ENCODE measurements around the gene RUSC1. TPM values are rescaled to one million over a fixed set of nuclear protein-coding genes. Genes with fewer than 3 reads are reported as not detected.

The RUSC1 gene
- total and polyA plus RNA-seq, 4 donors, result 19.7 to 102 (median 46.0) TPM

- Histone ChIP-seq H3K27ac (ENCODE audit: low read depth in 1 of 2, low read length in 2 of 2) (no peak overlapping the region), H3K4me3 (ENCODE audit: low read length in 2 of 2) (no peak overlapping the region), H3K9me3 (ENCODE audit: control insufficient read depth, low read length) (no peaks in the 10 kb centered on the region), H3K36me3 (ENCODE audit: control insufficient read depth in 1 of 2, insufficient read depth in 2 of 2, low read length in 1 of 2) (no peaks in the 10 kb centered on the region), H3K27me3 (ENCODE audit: control insufficient read depth in 1 of 2, insufficient read depth in 2 of 2, low read length in 1 of 2) (no peaks in the 10 kb centered on the region), H3K4me1 (ENCODE audit: control insufficient read depth in 1 of 2, insufficient read depth in 2 of 2, low read length in 2 of 2) (no peaks in the 10 kb centered on the region)
- 78 to 80% methylated on average over 11 of the region's 11 CpGs for WGBS, 2 donors
- DNase-seq (no peak), ATAC-seq (ENCODE audit: low FRiP score) (no peak)
- intact Hi-C loops (cut with DNase I), result loop anchor here in 1 of 2 donors (5.0 kb wide), 2 partner anchors 32 to 112 kb away; partner anchors contain the start of gene CLK2
Measured at GRCh38 chr1:155304558-155305063, 16.1 kb upstream of the RUSC1 start.

DNA sequence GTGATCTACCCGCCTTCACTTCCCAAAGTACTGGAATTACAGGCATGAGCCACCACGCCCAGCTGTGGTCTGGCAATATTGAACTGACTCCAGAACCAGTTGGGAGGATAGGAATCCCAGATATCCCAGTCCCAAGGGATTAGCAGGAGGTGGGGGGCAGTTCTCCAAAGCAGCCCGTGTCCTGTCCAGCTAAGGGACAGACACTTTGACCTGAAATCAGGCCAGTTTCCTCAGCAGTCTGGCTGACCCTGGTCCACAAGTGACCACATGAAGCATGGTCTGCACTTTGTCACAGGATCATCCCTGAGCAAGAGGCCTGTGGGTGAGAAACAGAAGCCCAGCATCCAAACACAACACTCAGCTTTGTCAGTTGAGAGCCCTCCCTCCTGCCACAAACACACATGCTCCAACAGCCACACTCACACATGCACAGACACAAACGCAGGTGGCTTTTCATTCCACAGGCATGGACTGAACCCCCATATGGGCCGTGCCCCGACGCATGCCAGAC lies 14.8 kb upstream of the RUSC1 start:
- no peak overlapping the region for H3K4me3 ChIP-seq (ENCODE audit: low read length in 2 of 2)
- H3K27ac ChIP-seq (ENCODE audit: low read depth in 1 of 2, low read length in 2 of 2), result no peak overlapping the region
- DNase-seq (no peak), ATAC-seq (ENCODE audit: low FRiP score) (no peak)
- H3K27me3 ChIP-seq (ENCODE audit: control insufficient read depth in 1 of 2, insufficient read depth in 2 of 2, low read length in 1 of 2), result no peaks in the 10 kb centered on the region
- intact Hi-C loops (cut with DNase I), result loop anchor here in 1 of 2 donors (5.0 kb wide), 2 partner anchors 34 to 114 kb away; partner anchors contain the start of gene CLK2
- H3K4me1 ChIP-seq (ENCODE audit: control insufficient read depth in 1 of 2, insufficient read depth in 2 of 2, low read length in 2 of 2), result no peaks in the 10 kb centered on the region
- WGBS, 2 donors, result 69 to 75% methylated on average over 7 of the region's 7 CpGs
- H3K9me3 ChIP-seq (ENCODE audit: control insufficient read depth, low read length), result no peaks in the 10 kb centered on the region
- no peaks in the 10 kb centered on the region for H3K36me3 ChIP-seq (ENCODE audit: control insufficient read depth in 1 of 2, insufficient read depth in 2 of 2, low read length in 1 of 2)

DNA sequence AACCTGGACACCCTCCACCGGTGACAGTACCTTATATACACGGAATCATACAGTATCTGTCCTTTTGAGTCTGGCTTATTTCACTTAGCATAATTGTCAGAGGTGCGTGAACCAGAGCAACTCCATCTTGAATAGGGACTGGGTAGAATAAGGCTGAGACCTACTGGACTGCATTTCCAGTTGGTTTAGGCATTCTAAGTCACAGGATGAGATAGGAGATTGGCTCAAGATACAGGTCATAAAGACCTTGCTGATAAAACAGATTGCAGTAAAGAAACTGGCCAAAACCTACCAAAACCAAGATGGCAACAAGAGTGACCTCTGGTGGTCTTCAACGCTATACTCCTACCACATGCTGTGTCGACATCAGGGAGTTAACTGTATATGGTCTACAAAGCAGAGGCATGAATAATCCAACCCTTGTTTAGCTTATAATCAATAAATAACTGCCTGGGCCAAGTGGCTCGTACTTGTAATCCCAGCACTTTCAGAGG lies 13.4 kb upstream of the RUSC1 start:
- no peaks in the 10 kb centered on the region for H3K9me3 ChIP-seq (ENCODE audit: control insufficient read depth, low read length)
- intact Hi-C loops (cut with DNase I), result loop anchor here in 1 of 2 donors (5.0 kb wide), 2 partner anchors 35 to 115 kb away; partner anchors contain the start of gene CLK2
- H3K27me3 ChIP-seq (ENCODE audit: control insufficient read depth in 1 of 2, insufficient read depth in 2 of 2, low read length in 1 of 2), result no peaks in the 10 kb centered on the region
- DNase-seq (no peak), ATAC-seq (ENCODE audit: low FRiP score) (no peak)
- no peak overlapping the region for H3K4me3 ChIP-seq (ENCODE audit: low read length in 2 of 2)
- no peak overlapping the region for H3K27ac ChIP-seq (ENCODE audit: low read depth in 1 of 2, low read length in 2 of 2)
- peaks cover 0 to 1% of the 10 kb centered on the region in 2 donors for H3K4me1 ChIP-seq (ENCODE audit: control insufficient read depth in 1 of 2, insufficient read depth in 2 of 2, low read length in 2 of 2)
- no peaks in the 10 kb centered on the region for H3K36me3 ChIP-seq (ENCODE audit: control insufficient read depth in 1 of 2, insufficient read depth in 2 of 2, low read length in 1 of 2)
- 43 to 46% methylated on average over 6 of the region's 6 CpGs for WGBS, 2 donors

DNA sequence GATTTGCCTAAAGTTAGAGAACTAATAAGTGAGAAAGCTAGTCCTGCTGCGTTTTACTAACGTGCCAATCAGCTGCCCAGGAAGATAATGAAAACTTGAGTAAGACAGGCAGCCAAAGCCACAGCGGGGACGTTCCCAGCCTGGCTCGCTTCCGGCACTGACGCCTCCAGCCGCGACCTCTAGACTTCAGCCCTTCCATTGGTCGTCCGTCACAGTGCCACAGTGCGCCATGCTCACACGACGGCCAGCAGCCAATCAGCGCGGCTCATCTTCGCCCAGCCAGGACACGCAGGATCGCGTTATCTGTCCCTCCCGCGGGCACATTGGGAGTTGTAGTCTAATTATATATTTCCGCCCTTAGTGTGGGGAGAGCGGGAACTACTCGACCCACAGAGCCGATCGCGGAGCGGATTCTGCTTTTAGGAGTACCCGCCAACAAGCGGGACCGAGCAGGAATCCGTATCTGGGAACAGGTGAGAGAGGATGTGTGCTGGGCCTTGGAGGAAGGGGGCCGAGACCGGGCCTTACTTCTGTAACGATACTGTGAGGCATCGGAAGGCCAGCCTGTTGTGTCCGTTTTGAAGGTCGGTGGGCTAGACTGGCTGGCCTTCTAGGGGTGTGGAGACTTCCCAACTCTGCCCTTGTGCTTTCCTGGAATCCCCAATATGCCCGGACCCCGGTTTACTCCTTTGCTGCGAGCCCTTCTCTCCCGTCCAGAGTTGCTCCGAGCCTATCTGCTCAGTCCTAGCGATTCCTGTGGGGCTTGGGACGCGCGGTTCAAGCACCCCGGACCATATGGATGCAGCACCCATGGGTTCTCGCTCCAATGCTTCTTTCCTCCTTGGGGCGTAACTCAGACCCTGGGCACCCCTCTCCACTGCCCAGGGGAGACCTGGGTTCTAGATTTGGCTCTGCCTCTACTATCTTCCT lies 11.9 kb upstream of the RUSC1 start, which contains the start of gene FDPS:
Gene FDPS (plus strand): TSS at position 374 of the 930 bp plus-strand sequence. CDS start 924 bp downstream, outside the sequence.
- H3K4me3 ChIP-seq (ENCODE audit: low read length in 2 of 2), result peak within 1 kb of the TSS; percentile 50 to 53
- 0% methylated on average over 51 of the region's 51 CpGs for WGBS, 2 donors
- peak within 1 kb of the TSS in 1 of 2 donors; percentile 71 for H3K27ac ChIP-seq (ENCODE audit: low read depth in 1 of 2, low read length in 2 of 2)
- DNase-seq (peak; percentile 99 to 100), ATAC-seq (ENCODE audit: low FRiP score) (peak; percentile 99)
- peaks cover 0 to 1% of the 10 kb centered on the region in 2 donors for H3K36me3 ChIP-seq (ENCODE audit: control insufficient read depth in 1 of 2, insufficient read depth in 2 of 2, low read length in 1 of 2)
- intact Hi-C loops (cut with DNase I), result loop anchor here in 1 of 2 donors (2.0 to 5.0 kb wide), 3 partner anchors 14 to 116 kb away; partner anchors contain the start of gene CLK2
- peaks cover 0 to 1% of the 10 kb centered on the region in 2 donors for H3K4me1 ChIP-seq (ENCODE audit: control insufficient read depth in 1 of 2, insufficient read depth in 2 of 2, low read length in 2 of 2)
- no peaks in the 10 kb centered on the region for H3K27me3 ChIP-seq (ENCODE audit: control insufficient read depth in 1 of 2, insufficient read depth in 2 of 2, low read length in 1 of 2)
- H3K9me3 ChIP-seq (ENCODE audit: control insufficient read depth, low read length), result no peaks in the 10 kb centered on the region

GRCh38 chr1:155309423-155310021 lies 11.2 kb upstream of the RUSC1 start:
- no peaks in the 10 kb centered on the region for H3K9me3 ChIP-seq (ENCODE audit: control insufficient read depth, low read length)
- no peak overlapping the region for H3K27ac ChIP-seq (ENCODE audit: low read depth in 1 of 2, low read length in 2 of 2)
- H3K4me1 ChIP-seq (ENCODE audit: control insufficient read depth in 1 of 2, insufficient read depth in 2 of 2, low read length in 2 of 2), result peaks cover 0 to 1% of the 10 kb centered on the region in 2 donors
- H3K36me3 ChIP-seq (ENCODE audit: control insufficient read depth in 1 of 2, insufficient read depth in 2 of 2, low read length in 1 of 2), result peaks cover 0 to 1% of the 10 kb centered on the region in 2 donors
- DNase-seq (peak in 1 of 2 donors; percentile 84), ATAC-seq (ENCODE audit: low FRiP score) (no peak)
- intact Hi-C loops (cut with DNase I), result loop anchor here in 1 of 2 donors (2.0 to 5.0 kb wide), 3 partner anchors 13 to 117 kb away; partner anchors contain the start of gene CLK2
- no peaks in the 10 kb centered on the region for H3K27me3 ChIP-seq (ENCODE audit: control insufficient read depth in 1 of 2, insufficient read depth in 2 of 2, low read length in 1 of 2)
- WGBS, 2 donors, result 7 to 8% methylated on average over 11 of the region's 11 CpGs
- peak overlapping the region; percentile 50 to 53 for H3K4me3 ChIP-seq (ENCODE audit: low read length in 2 of 2)

DNA sequence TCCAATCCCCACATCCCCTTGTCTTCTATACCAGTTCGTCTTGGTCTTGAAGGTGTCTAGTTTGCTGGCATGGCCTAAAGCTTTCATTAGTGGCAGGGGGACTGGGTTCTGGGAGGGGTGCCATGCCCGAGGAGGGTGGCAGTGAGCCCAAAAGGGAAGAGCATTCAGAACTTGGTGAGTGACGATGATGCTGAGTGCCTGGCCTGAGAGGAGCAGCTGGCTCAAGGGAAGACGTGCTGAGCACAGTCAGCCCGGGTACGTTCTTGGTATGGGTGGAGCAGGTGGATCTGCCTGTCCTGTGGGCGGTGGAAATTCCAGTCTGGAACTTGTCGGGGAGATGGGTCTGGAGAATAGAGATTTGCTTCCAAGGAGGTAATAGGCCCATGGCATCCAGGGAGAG lies 7.4 kb upstream of the RUSC1 start:
- no peaks in the 10 kb centered on the region for H3K9me3 ChIP-seq (ENCODE audit: control insufficient read depth, low read length)
- WGBS, 2 donors, result 67 to 79% methylated on average over 8 of the region's 8 CpGs
- no peak overlapping the region for H3K4me3 ChIP-seq (ENCODE audit: low read length in 2 of 2)
- ATAC-seq (ENCODE audit: low FRiP score) (no peak), DNase-seq (no peak)
- H3K27me3 ChIP-seq (ENCODE audit: control insufficient read depth in 1 of 2, insufficient read depth in 2 of 2, low read length in 1 of 2), result no peaks in the 10 kb centered on the region
- H3K4me1 ChIP-seq (ENCODE audit: control insufficient read depth in 1 of 2, insufficient read depth in 2 of 2, low read length in 2 of 2), result peaks cover 0 to 1% of the 10 kb centered on the region in 2 donors
- no peak overlapping the region for H3K27ac ChIP-seq (ENCODE audit: low read depth in 1 of 2, low read length in 2 of 2)
- peaks cover 0 to 1% of the 10 kb centered on the region in 2 donors for H3K36me3 ChIP-seq (ENCODE audit: control insufficient read depth in 1 of 2, insufficient read depth in 2 of 2, low read length in 1 of 2)
- intact Hi-C loops (cut with DNase I), result no loop called here

DNA sequence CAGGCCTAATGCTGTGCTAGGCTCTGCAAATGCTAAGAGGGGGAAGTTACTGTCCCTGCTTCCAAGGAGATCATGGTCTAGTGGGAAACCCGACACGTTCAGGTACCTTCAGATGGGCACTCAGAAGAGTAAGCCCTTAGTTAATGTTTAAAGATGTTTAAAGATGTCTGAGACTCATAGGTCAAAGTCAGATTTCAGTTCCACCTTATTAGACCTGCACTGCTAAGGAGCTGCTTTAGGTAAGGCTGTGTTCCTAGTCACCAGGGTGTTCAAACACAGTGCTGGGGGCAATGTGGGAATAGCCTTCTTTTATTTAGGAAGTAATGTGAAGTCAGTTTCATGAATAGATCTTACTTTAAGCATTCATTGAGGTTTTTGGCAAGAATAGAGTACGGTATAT lies 3.8 kb upstream of the RUSC1 start:
- WGBS, 2 donors, result 90 to 100% methylated on average over 3 of the region's 3 CpGs
- H3K27me3 ChIP-seq (ENCODE audit: control insufficient read depth in 1 of 2, insufficient read depth in 2 of 2, low read length in 1 of 2), result no peaks in the 10 kb centered on the region
- no peak for DNase-seq
- peaks cover 0 to 1% of the 10 kb centered on the region in 2 donors for H3K36me3 ChIP-seq (ENCODE audit: control insufficient read depth in 1 of 2, insufficient read depth in 2 of 2, low read length in 1 of 2)
- intact Hi-C loops (cut with DNase I), result no loop called here
- H3K4me3 ChIP-seq (ENCODE audit: low read length in 2 of 2), result no peak overlapping the region
- H3K9me3 ChIP-seq (ENCODE audit: control insufficient read depth, low read length), result no peaks in the 10 kb centered on the region
- H3K27ac ChIP-seq (ENCODE audit: low read depth in 1 of 2, low read length in 2 of 2), result no peak overlapping the region
- no peaks in the 10 kb centered on the region for H3K4me1 ChIP-seq (ENCODE audit: control insufficient read depth in 1 of 2, insufficient read depth in 2 of 2, low read length in 2 of 2)
- ATAC-seq (ENCODE audit: low FRiP score), result no peak

GRCh38 chr1:155318082-155318481 lies 2.6 kb upstream of the RUSC1 start:
- no peaks in the 10 kb centered on the region for H3K9me3 ChIP-seq (ENCODE audit: control insufficient read depth, low read length)
- intact Hi-C loops (cut with DNase I), result no loop called here
- no peak overlapping the region for H3K27ac ChIP-seq (ENCODE audit: low read depth in 1 of 2, low read length in 2 of 2)
- no peaks in the 10 kb centered on the region for H3K27me3 ChIP-seq (ENCODE audit: control insufficient read depth in 1 of 2, insufficient read depth in 2 of 2, low read length in 1 of 2)
- no peaks in the 10 kb centered on the region for H3K4me1 ChIP-seq (ENCODE audit: control insufficient read depth in 1 of 2, insufficient read depth in 2 of 2, low read length in 2 of 2)
- H3K4me3 ChIP-seq (ENCODE audit: low read length in 2 of 2), result no peak overlapping the region
- peaks cover 0 to 1% of the 10 kb centered on the region in 2 donors for H3K36me3 ChIP-seq (ENCODE audit: control insufficient read depth in 1 of 2, insufficient read depth in 2 of 2, low read length in 1 of 2)
- ATAC-seq (ENCODE audit: low FRiP score) (no peak), DNase-seq (peak; percentile 15 to 26)
- 91 to 92% methylated on average over 9 of the region's 9 CpGs for WGBS, 2 donors

Data from aorta (tissue), 5 donors.